Immature natural killer cell (primary cell): ENCODE results near the gene ATP13A1. TPM values are rescaled to one million over a fixed set of nuclear protein-coding genes. Genes with fewer than 3 reads are reported as not detected.

Experiments
- DNase-seq, 3 donors: peaks; one replicate each; pipeline ENCODE4 v3.0.0; 2022; ENCODE audit warnings: mixed read lengths in 1 of 3
- H3K27ac Mint-ChIP-seq, 6 donors: one replicate each; pipeline ENCODE4 v1.8.0; 2020; ENCODE audit warnings: mixed read lengths in 6 of 6, mild to moderate bottlenecking in 5 of 6, inconsistent platforms in 4 of 6, moderate library complexity in 3 of 6
- H3K27me3 Mint-ChIP-seq, 3 donors: one replicate each; pipeline ENCODE4 v1.8.0; 2020 to 2021; ENCODE audit warnings: low read depth in 3 of 3, mild to moderate bottlenecking in 3 of 3, mixed read lengths in 3 of 3, moderate library complexity in 3 of 3, inconsistent platforms in 1 of 3
- H3K36me3 Mint-ChIP-seq, 3 donors: one replicate each; pipeline ENCODE4 v1.8.0; 2020; ENCODE audit warnings: mixed read lengths in 3 of 3, inconsistent platforms in 2 of 3, mild to moderate bottlenecking in 2 of 3
- H3K4me1 Mint-ChIP-seq, 2 donors: one replicate each; pipeline ENCODE4 v1.8.0; 2020; ENCODE audit warnings: inconsistent platforms in 2 of 2, mild to moderate bottlenecking in 2 of 2, mixed read lengths in 2 of 2, moderate library complexity in 1 of 2
- H3K4me3 Mint-ChIP-seq, 5 donors: one replicate each; pipeline ENCODE4 v1.8.0; 2020; ENCODE audit warnings: mild to moderate bottlenecking in 5 of 5, mixed read lengths in 5 of 5, inconsistent platforms in 3 of 5, moderate library complexity in 3 of 5
- H3K9me3 Mint-ChIP-seq, 6 donors: one replicate each; pipeline ENCODE4 v1.8.0; 2020; ENCODE audit warnings: mild to moderate bottlenecking in 6 of 6, mixed read lengths in 6 of 6, inconsistent platforms in 4 of 6, moderate library complexity in 3 of 6
- polyA plus RNA-seq, 3 donors: library from polyadenylated mRNA; unstranded; fragments of 300-500 nt; fragmentation: Illumina TruSeq; gene quantifications; one replicate each; pipeline ENCODE4 v1.2.3, GENCODE V29; 2021

Gene ATP13A1
- polyA plus RNA-seq, 3 donors from 2014 or later, result 8.4 to 29.2 (median 18.6) TPM

DNA sequence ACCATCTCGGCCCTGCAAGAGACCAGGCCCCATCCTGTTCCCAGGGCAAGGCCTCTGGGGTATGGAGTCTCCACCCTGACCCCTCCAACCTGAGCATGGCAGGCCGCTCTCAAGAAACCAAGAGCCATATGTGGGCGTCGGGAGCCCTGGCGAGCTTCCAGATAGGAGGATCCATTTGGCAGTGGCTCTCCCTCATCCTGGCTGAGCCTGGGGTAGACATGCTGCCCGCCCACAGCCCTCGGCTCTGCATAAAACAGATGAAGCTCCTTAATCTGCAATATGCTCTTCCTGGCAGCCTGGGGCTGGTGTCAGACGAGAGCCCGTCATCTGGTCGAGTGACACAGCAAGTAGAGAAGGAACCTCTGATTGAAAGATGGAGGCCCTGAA lies 6.1 kb downstream of the ATP13A1 start:
- Mint-ChIP-seq H3K4me3 (no peak overlapping the region), H3K27me3 (peaks cover 0 to 2% (median 2%) of the 10 kb centered on the region in 3 donors), H3K4me1 (peaks cover 14 to 20% of the 10 kb centered on the region in 2 donors), H3K9me3 (no peaks in the 10 kb centered on the region), H3K36me3 (peaks cover 14 to 18% (median 17%) of the 10 kb centered on the region in 3 donors), H3K27ac (no peak overlapping the region)
- no peak for DNase-seq

GRCh38 chr19:19656451-19657396 lies 6.8 kb downstream of the ATP13A1 start:
- Mint-ChIP-seq H3K36me3 (peaks cover 15 to 21% (median 18%) of the 10 kb centered on the region in 3 donors), H3K4me1 (peaks cover 7 to 13% of the 10 kb centered on the region in 2 donors), H3K9me3 (no peaks in the 10 kb centered on the region), H3K27ac (peak overlapping the region in 1 of 6 donors; percentile 12), H3K27me3 (peaks cover 0 to 2% (median 2%) of the 10 kb centered on the region in 3 donors), H3K4me3 (no peak overlapping the region)
- DNase-seq, result no peak

- Mint-ChIP-seq H3K9me3 (no peaks in the 10 kb centered on the region), H3K27ac (no peak overlapping the region), H3K27me3 (peaks cover 0 to 4% (median 2%) of the 10 kb centered on the region in 3 donors), H3K36me3 (peaks cover 15 to 21% (median 18%) of the 10 kb centered on the region in 3 donors), H3K4me3 (no peak overlapping the region), H3K4me1 (peaks cover 0 to 5% of the 10 kb centered on the region in 2 donors)
- DNase-seq, result no peak
Observed at GRCh38 chr19:19655641-19656343, 7.7 kb downstream of the ATP13A1 start.

GRCh38 chr19:19655051-19655594 lies 8.4 kb downstream of the ATP13A1 start:
- H3K27me3 Mint-ChIP-seq, result peaks cover 0 to 6% (median 2%) of the 10 kb centered on the region in 3 donors
- peaks cover 1 to 5% of the 10 kb centered on the region in 2 donors for H3K4me1 Mint-ChIP-seq
- no peaks in the 10 kb centered on the region for H3K9me3 Mint-ChIP-seq
- no peak overlapping the region for H3K27ac Mint-ChIP-seq
- no peak for DNase-seq
- peaks cover 15 to 21% (median 18%) of the 10 kb centered on the region in 3 donors for H3K36me3 Mint-ChIP-seq
- H3K4me3 Mint-ChIP-seq, result no peak overlapping the region

- DNase-seq, result no peak
- H3K4me1 Mint-ChIP-seq, result peaks cover 1 to 5% of the 10 kb centered on the region in 2 donors
- no peak overlapping the region for H3K4me3 Mint-ChIP-seq
- peak overlapping the region in 1 of 6 donors; percentile 69 for H3K27ac Mint-ChIP-seq
- peaks cover 0 to 6% (median 2%) of the 10 kb centered on the region in 3 donors for H3K27me3 Mint-ChIP-seq
- H3K9me3 Mint-ChIP-seq, result no peaks in the 10 kb centered on the region
- H3K36me3 Mint-ChIP-seq, result peaks cover 15 to 21% (median 18%) of the 10 kb centered on the region in 3 donors
Observed at GRCh38 chr19:19654441-19654840, 9.0 kb downstream of the ATP13A1 start.

GRCh38 chr19:19653597-19654147 lies 9.8 kb downstream of the ATP13A1 start:
- Mint-ChIP-seq H3K27me3 (peaks cover 0 to 6% (median 2%) of the 10 kb centered on the region in 3 donors), H3K4me1 (peaks cover 1 to 5% of the 10 kb centered on the region in 2 donors), H3K36me3 (peaks cover 18 to 21% (median 18%) of the 10 kb centered on the region in 3 donors), H3K27ac (no peak overlapping the region), H3K9me3 (no peaks in the 10 kb centered on the region), H3K4me3 (no peak overlapping the region)
- DNase-seq, result no peak

- Mint-ChIP-seq H3K9me3 (no peaks in the 10 kb centered on the region), H3K27me3 (peaks cover 1 to 4% (median 2%) of the 10 kb centered on the region in 3 donors), H3K4me1 (peaks cover 0 to 1% of the 10 kb centered on the region in 2 donors), H3K4me3 (no peak overlapping the region), H3K36me3 (peaks cover 11 to 18% (median 16%) of the 10 kb centered on the region in 3 donors), H3K27ac (no peak overlapping the region)
- no peak for DNase-seq
Observed at GRCh38 chr19:19652482-19653295, 10.8 kb downstream of the ATP13A1 start.

GRCh38 chr19:19651076-19651475 lies 12.4 kb downstream of the ATP13A1 start:
- Mint-ChIP-seq H3K4me3 (no peak overlapping the region), H3K9me3 (no peaks in the 10 kb centered on the region), H3K36me3 (peaks cover 11 to 18% (median 16%) of the 10 kb centered on the region in 3 donors), H3K27me3 (peaks cover 0 to 4% (median 2%) of the 10 kb centered on the region in 3 donors), H3K4me1 (peaks cover 0 to 1% of the 10 kb centered on the region in 2 donors), H3K27ac (no peak overlapping the region)
- no peak for DNase-seq

DNA sequence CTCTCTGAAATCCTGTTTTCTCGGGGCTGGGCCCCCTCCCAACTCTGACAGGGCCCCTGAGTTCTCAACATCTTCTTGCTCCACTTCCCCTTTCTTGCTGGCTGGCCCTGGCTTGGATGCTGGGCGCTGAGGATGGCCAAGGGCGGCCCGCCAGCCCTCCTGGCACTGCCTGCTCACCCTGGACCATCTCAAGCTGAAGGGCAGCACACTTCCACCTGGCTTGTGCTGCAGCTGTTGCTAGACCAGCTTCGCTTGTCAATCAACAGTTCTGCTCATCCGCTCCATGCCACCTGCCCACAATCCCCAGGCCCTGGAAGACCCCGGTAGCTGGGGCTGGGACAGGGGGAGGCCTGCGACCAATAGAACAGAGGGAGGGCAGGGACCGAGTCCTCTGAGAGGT lies 13.1 kb downstream of the ATP13A1 start:
- H3K9me3 Mint-ChIP-seq, result no peaks in the 10 kb centered on the region
- peaks cover 11 to 18% (median 16%) of the 10 kb centered on the region in 3 donors for H3K36me3 Mint-ChIP-seq
- no peak overlapping the region for H3K27ac Mint-ChIP-seq
- peaks cover 0 to 1% of the 10 kb centered on the region in 2 donors for H3K4me1 Mint-ChIP-seq
- peaks cover 0 to 4% (median 2%) of the 10 kb centered on the region in 3 donors for H3K27me3 Mint-ChIP-seq
- no peak for DNase-seq
- no peak overlapping the region for H3K4me3 Mint-ChIP-seq

DNA sequence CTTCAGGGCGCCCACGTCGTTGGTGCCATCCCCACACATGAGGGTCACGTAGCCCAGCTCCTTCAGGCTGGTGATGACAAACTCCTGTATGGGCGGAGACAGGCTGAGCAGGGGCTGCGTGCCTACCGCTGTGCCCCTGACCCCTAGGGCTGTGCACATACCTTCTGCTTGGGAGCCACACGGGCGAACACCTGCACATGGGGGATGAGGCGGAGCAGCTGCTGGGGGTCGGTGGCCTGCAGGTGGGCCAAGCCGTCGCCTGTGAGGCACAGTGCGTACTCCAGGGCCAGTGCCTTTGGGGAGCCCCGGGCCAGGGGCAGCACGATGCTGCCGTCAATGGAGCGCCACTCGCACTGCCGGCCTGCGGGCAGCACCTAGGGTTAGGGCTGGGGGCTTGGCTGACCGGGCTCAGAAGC lies 13.9 kb downstream of the ATP13A1 start:
- Mint-ChIP-seq H3K36me3 (peaks cover 7 to 15% (median 12%) of the 10 kb centered on the region in 3 donors), H3K27ac (no peak overlapping the region), H3K27me3 (peaks cover 0 to 4% (median 2%) of the 10 kb centered on the region in 3 donors), H3K9me3 (no peaks in the 10 kb centered on the region), H3K4me1 (peaks cover 0 to 1% of the 10 kb centered on the region in 2 donors), H3K4me3 (no peak overlapping the region)
- no peak for DNase-seq

DNA sequence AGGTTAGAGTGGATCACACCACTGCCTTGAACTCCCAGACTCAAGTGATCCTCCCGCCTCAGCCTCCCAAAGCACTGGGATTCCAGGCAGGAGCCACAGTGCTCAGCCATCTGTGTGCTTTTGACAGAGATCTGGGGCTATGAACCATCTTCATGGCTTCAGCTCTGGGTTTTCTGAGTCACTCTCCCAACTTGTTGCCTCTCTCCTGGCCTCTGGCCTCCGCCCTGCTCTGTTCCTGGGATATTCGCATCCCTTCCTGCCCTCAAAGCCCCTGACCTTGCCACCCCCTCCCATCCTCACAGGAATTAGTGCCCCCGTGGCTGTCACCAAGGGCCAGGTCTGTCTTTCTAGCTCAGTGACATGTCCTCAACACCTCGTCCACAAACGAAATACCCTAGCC lies 14.3 kb downstream of the ATP13A1 start:
- Mint-ChIP-seq H3K9me3 (no peaks in the 10 kb centered on the region), H3K27me3 (peaks cover 0 to 4% (median 2%) of the 10 kb centered on the region in 3 donors), H3K36me3 (peaks cover 7 to 15% (median 12%) of the 10 kb centered on the region in 3 donors), H3K4me3 (no peak overlapping the region), H3K4me1 (peaks cover 0 to 1% of the 10 kb centered on the region in 2 donors), H3K27ac (peak overlapping the region in 1 of 6 donors; percentile 42)
- no peak for DNase-seq

DNA sequence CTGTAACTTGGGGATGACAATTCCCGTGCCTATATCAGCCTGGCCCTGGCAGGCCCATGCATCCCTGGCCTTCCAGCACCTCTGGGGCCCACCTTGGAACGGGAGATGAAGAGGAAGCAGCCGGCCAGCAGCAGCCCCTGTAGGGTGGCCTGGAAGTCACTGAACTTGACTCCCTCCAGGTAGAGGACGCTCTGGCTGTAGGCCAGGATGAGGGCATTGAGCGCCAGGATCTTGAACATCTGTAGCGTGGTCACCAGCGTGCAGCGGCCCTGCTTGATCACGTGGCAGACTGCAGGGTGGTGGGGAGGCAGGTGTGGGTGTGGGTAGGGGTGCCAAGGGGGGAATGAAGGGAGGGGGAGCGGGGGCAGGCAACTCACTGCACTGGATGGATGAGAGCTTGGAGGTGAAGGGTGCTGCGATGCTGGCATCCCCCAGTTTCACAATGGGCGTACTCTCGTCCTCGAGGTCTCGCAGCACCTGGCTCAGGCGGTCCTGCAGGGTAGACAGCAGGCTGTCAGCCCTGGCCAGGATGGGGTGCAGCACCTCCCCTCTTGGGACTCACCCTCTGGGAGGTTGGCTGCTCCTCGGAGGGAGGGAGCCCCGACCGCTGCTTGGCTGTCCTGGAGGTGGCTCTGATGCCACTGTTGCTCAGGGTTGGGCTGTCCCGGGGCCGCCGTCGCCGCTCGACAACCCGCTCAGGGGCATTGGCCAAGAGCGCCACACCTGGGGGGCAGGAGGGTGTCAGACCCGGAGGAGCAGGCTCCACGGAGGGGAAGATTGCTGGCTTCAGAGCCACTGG lies 16.2 kb downstream of the ATP13A1 start:
- Mint-ChIP-seq H3K4me3 (no peak overlapping the region), H3K27me3 (peaks cover 2 to 14% (median 9%) of the 10 kb centered on the region in 3 donors), H3K27ac (no peak overlapping the region), H3K36me3 (peaks cover 0 to 4% (median 4%) of the 10 kb centered on the region in 3 donors), H3K9me3 (no peaks in the 10 kb centered on the region), H3K4me1 (peaks cover 13 to 14% of the 10 kb centered on the region in 2 donors)
- DNase-seq, result no peak
